Ramos (cell line): Measurements from ENCODE around the gene CCN6.

ENCODE experiments used
- in situ Hi-C: fragments of 300-500 bp; cut with MboI; formaldehyde crosslinking; loops from one replicate; pipeline ENCODE4 v1.14.3; 2022; ENCODE audit warnings: low sequenced_read_pairs; ENCODE audit not compliant: unreplicated experiment

The CCN6 gene

GRCh38 chr6:112029045-112029822 is 24.7 kb upstream of the CCN6 start:
- in situ Hi-C loops = loop anchor here (25.0 kb wide), 1 partner anchor 767 kb away; a partner anchor contains a TSS

GRCh38 chr6:112030206-112030960 is 23.5 kb upstream of the CCN6 start:
- in situ Hi-C loops = loop anchor here (25.0 kb wide), 1 partner anchor 768 kb away; a partner anchor contains a TSS

- in situ Hi-C loops = loop anchor here (25.0 kb wide), 1 partner anchor 769 kb away; a partner anchor contains a TSS
Measured at GRCh38 chr6:112030961-112031660, 22.8 kb upstream of the CCN6 start.

- in situ Hi-C loops = loop anchor here (25.0 kb wide), 1 partner anchor 770 kb away; a partner anchor contains a TSS
Measured at GRCh38 chr6:112031960-112032359, 21.9 kb upstream of the CCN6 start.

GRCh38 chr6:112032728-112033127 is 21.2 kb upstream of the CCN6 start:
- in situ Hi-C loops = loop anchor here (25.0 kb wide), 1 partner anchor 770 kb away; a partner anchor contains a TSS

- in situ Hi-C loops = loop anchor here (25.0 kb wide), 1 partner anchor 772 kb away; a partner anchor contains a TSS
Measured at GRCh38 chr6:112033791-112034615, 19.9 kb upstream of the CCN6 start.

- in situ Hi-C loops = loop anchor here (25.0 kb wide), 1 partner anchor 772 kb away; a partner anchor contains a TSS
Measured at GRCh38 chr6:112034616-112034995, 19.3 kb upstream of the CCN6 start.

- in situ Hi-C loops = loop anchor here (25.0 kb wide), 1 partner anchor 774 kb away; a partner anchor contains a TSS
Measured at GRCh38 chr6:112036088-112036637, 17.7 kb upstream of the CCN6 start.

GRCh38 chr6:112037783-112038216 is 16.1 kb upstream of the CCN6 start:
- in situ Hi-C loops = loop anchor here (25.0 kb wide), 1 partner anchor 775 kb away; a partner anchor contains a TSS

GRCh38 chr6:112038268-112038667 is 15.6 kb upstream of the CCN6 start:
- in situ Hi-C loops = loop anchor here (25.0 kb wide), 1 partner anchor 776 kb away; a partner anchor contains a TSS

- in situ Hi-C loops = loop anchor here (25.0 kb wide), 1 partner anchor 777 kb away; a partner anchor contains a TSS
Measured at GRCh38 chr6:112038756-112039430, 15.0 kb upstream of the CCN6 start.

GRCh38 chr6:112039431-112039770 is 14.5 kb upstream of the CCN6 start:
- in situ Hi-C loops = loop anchor here (25.0 kb wide), 1 partner anchor 777 kb away; a partner anchor contains a TSS

- in situ Hi-C loops = loop anchor here (25.0 kb wide), 1 partner anchor 779 kb away; a partner anchor contains a TSS
Measured at GRCh38 chr6:112040956-112041355, 12.9 kb upstream of the CCN6 start.

- in situ Hi-C loops = loop anchor here (25.0 kb wide), 1 partner anchor 779 kb away; a partner anchor contains a TSS
Measured at GRCh38 chr6:112041535-112041934, 12.4 kb upstream of the CCN6 start.

GRCh38 chr6:112043032-112044007 is 10.6 kb upstream of the CCN6 start:
- in situ Hi-C loops = loop anchor here (25.0 kb wide), 1 partner anchor 781 kb away; a partner anchor contains a TSS

- in situ Hi-C loops = loop anchor here (25.0 kb wide), 1 partner anchor 782 kb away; a partner anchor contains a TSS
Measured at GRCh38 chr6:112044196-112044595, 9.7 kb upstream of the CCN6 start.

- in situ Hi-C loops = loop anchor here (25.0 kb wide), 1 partner anchor 783 kb away; a partner anchor contains a TSS
Measured at GRCh38 chr6:112044856-112045255, 9.0 kb upstream of the CCN6 start.
